Stimulated activated CD8-positive, alpha-beta memory T cell treated with anti-CD3 and anti-CD28 coated beads, Interleukin-2, amount 100 ng/mL, for 48 hours (primary cell): ENCODE measurements around the gene OR6B1.
"Not testable (repeated sequence)": the region's sequence is repeated elsewhere in the genome, so short reads cannot be mapped to it uniquely, and the experiment has no call there.

Source experiments
- DNase-seq, 2 donors: peaks; one replicate each; pipeline ENCODE4 v3.0.0-alpha.2; 2020; ENCODE audit warnings: low read depth in 2 of 2

OR6B1 gene

DNA sequence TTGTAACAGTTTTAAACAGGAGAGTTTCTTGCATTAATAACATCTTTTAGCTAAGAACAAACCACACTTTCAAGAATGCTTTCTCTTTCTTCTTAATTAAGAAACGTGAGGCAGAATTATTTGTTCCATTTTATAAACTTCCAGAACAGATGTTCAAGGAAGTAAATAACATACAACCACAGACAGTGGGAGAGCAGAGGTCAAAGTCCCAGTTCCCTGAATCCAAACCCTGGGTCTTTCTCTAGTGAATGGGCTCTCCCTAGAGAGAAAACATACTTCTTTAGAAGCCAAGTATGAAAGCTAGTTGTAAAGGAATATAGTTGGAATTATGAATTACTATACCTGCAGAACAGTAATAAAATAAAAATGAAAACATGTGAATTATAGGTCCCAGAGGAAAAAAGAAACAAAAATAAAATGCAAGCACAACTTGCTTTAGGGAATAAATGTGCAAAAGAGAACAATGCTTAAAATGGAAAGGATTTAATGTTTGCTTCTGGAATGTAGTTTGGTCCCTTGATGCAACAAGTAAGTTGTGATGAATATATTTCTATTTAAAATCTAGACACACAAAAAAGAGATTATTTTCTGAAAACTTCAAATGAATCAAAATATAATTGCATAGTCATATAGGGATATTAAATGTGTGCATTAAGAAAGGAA, 6.0 kb downstream of the OR6B1 start:
- no peak for DNase-seq

DNA sequence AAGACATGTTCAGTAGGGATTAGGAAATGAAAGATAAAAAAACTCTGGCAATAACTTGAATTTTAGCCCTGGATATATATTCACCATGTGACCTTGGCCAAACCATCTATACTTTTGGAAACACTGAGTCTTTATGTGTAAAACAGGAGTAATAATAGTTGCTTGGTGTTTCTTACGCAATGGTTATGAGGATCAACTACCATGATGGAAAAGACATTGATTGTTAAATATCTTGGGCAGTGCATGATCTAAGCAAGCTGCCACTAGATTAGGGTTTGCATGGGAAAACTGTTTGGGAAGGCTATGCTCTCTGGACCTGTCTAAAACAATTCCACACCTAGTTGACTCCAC, 6.5 kb downstream of the OR6B1 start:
- DNase-seq, result no peak

DNA sequence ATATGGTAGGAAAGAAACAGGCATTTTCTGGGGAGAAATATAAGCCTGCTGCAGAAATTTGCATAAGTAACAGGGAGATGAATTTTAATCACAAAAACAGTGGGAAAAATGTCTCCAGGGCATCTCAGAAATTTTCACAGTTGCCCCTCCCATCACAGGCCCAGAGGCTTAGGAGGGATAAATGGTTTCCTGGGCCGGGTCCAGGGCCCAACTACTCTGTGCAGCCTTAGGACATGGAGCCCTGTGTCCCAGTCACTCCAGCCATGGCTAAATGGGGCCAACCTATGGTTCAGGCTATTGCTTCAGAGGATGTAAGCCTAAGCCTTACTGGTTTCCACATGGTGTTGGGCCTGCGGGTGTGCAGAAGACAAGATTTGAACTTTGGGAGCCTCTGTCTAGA, 9.2 kb downstream of the OR6B1 start:
- no peak for DNase-seq

DNA sequence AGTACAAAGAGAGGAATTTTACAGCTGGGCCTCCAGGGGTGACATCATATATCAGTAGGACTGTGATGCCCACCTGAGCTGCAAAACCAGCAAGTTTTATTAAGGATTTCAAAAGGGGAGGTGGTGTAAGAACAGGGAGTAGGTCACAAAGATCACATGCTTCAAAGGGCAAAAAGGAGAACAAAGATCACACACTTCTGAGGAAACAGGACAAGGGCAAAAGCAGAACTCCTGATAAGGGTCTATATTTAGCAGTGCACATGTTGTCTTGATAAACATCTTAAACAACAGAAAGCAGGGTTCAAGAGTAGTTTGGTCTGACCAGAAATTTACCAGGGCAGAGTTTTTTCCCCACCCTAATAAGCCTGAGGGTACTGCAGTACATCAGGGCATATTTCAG, 9.9 kb downstream of the OR6B1 start:
- DNase-seq, result not testable (repeated sequence)

DNA sequence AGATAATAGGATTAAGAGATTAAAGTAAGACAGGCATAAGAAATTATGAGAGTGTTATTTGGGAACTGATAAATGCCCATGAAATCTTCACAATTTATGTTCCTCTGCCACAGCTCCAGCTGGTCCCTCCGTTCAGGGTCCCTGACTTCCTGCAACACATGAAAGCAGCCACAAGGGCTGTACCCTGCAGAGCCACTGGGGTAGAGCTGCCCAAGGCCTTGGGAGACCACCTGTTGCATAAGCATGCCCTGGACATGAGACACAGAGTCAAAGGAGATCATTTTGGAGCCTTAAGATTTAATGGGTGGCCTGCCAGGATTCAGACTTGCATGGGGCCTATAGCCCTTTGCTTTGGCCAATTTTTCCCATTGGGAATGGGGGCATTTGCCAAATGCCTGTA, 10.7 kb downstream of the OR6B1 start:
- DNase-seq, result not testable (repeated sequence)

DNA sequence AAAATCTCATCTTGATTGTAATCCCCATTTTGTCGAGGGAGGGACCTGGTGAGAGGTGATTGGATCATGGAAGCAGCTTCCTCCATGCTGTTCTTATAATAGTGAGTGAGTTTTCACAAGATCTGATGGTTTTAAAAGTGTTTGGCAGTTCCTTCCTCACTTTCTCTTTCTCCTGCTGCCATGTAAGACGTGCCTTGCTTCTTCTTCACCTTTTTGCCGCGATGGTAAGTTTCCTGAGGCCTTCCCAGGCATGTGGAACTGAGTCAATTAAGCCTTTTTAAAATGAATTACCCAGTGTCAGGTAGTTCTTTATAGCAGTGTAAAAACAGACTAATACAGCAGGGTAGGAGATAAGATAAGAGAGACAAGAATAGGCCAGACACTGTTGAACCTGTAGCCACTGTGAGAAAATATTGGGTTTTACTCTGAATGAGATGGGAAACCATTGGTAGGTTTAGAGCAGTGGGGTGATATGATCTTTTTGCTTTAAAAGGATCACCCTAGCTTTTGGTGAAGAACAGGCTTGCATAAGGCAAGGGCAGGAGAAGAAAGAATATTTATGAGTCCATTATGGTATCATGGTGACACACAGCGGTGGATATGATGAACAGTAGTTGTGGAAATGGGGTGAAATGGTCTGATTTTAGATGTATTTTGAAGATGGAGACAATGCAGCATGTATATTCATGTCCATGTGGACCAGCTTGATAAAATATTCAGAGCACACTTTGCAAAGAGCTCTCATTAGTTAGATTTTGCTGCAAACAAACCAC, 11.5 kb downstream of the OR6B1 start:
- DNase-seq, result no peak

DNA sequence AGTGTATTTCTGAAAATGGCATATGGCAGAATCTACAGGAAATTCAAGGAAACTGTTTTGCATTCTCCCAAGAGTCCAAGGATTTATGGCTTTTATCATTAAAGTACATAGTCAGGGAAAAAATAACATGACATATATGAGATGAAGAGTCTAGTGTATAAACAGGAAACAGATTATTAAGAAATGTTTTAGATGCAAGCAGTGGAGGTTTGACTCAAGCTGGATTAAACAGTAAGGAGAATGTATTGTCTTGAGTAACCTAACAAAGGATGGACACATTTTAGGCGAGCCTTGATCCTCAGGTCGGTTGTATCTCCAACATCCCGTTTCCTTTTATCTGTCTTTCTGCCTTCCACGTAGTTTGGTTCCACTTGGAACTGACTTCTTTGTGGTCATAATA, 17.9 kb downstream of the OR6B1 start:
- no peak for DNase-seq

DNA sequence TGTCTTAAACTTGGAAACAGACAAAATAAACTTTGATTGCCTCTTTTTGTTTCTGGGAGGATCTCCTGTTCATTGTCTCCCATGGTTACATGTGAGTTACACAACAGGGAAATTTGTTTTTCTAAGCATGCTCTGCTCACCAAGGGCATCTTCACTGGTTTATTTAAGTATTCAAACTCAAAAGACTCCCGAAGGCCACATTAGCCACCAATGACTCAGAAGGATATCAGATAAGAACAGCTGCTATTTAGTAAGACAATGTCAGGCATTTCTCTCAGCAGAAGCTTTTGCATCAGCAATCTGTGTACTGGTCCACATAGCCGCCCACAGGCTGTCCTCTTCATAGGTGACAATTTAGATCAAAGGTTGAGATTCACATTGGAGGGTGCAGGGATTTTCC, 19.3 kb downstream of the OR6B1 start:
- DNase-seq, result no peak

DNA sequence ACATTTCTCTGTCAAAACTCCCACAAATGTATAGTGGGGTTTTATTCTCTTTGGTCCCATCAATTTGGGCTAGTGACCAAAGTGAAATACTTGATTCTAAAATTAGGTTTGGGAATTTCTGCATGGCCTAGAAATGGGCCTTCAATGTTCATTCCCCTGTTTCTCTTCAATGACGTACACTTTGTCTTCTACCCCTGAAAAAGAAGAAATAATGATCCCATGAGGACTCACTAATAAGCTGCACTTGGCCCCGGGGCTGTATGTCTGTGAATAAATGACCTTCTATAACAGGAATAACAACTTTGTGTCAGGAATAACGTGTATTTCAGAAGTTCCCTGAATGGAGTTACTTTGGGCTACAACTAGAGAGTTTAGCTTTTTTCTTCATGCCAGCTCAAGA, 20.2 kb downstream of the OR6B1 start:
- no peak for DNase-seq

DNA sequence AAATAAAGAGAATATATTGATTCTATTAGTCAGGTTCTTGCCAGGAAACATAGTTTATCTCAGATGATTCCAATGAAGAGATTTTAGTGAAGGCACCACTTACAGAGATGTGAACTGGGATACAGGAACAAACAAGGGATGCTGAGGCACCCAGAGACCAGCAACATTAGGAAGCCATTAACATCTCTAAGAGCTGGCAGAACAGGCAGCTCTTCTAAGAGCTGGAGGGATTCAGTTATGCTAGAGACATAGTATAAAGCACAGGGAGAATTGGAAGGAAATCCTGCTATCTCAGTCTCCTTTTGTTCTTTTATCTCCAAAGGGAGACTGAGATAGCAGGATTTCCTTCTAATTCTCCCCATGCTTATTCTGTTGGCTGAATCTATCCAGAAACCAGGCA, 22.0 kb downstream of the OR6B1 start:
- DNase-seq, result no peak

DNA sequence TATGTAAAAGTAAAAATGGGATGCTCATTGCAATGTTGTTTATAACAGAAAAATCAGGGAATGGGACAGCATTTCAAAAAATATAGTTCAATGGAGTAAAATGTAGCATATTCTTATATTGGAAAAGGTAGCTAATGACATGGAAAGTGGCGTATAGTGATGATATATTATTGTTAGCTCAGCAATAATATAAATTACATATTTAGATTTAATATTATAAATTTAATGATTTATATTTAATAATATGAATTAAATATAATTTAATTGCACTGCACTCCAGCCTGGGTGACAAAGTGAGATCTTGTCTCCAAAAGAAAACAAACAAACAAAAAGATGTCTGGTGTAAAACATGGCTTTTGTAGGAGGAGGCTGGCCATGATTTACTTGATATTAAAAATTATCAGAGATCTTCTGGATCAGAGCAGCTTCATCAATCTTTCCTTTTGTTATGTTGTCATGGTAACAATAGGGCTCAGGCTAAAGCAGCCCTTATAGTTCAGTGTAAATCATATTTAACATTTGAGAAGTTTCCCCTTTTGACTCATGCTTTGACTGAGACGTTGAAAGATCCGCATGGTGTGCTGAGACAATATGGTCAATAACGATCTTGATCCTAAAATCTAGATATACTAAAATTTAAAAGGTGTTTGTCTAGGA, 23.2 kb downstream of the OR6B1 start:
- no peak for DNase-seq

DNA sequence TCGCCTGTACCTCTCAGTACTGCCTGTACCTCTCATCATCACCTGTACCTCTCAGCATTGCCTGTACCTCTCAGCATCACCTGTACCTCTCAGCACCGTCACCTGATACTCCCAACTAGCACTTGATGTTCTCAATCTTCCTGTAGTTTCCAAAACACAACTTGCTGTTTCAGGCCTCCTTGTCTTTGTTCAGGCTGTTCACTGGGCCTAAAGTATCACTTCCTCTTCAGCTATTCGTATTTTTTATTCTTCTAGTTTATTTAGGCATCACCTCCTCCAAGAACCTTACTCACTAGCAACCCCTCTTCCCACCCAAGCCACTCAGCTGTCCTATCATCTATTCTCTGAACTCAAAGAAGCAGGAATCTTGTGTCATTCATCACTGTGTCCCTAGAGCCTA, 24.1 kb downstream of the OR6B1 start:
- no peak for DNase-seq

DNA sequence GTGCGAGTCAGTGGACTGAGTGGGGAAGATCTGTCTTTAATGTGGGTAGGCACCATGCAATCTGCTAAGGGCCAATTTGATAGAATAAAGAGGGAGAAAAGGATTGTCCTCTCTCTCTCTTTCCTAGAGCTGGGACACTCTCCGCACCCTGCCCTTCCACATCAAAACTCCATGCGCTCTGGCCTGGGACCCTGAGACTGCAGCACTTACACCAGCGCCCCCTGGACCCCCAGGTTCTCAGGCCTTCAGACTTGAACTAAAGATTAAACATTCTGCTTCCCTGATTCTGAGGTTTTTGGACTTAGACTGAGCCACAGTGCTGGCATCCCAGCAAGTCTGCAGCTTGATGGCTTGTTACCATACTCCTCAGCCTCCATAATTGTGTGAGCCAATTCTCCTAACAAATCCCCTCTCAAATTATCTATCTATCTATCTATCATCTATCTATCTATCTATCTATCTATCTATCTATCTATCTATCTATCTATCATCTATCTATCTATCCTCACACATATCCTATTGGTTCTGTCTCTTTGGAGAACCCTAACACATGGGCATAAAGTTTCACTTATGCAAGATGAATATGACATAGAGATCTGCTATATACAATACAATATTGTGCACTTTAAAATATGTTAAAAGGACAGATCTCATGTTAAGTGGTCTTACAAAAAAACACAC, 26.2 kb downstream of the OR6B1 start:
- DNase-seq, result no peak

DNA sequence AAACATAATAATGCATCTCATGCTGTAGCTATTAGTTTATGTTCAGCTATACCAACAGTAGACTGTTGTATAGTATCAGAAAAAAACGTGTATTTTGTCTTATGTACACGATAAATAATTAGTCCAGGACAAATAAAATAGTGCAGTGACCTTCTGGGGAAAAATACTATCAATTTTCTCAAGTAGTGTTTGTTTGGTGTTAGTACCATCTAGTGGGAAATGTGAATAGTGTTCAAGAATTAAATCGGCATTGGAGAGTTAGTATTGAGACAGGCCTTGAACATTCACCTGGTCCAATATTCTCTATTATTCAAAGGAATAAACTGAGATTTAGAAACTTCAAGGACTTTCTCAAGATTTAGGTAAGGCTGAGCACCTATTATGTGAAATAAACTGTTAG, 26.9 kb downstream of the OR6B1 start:
- no peak for DNase-seq

DNA sequence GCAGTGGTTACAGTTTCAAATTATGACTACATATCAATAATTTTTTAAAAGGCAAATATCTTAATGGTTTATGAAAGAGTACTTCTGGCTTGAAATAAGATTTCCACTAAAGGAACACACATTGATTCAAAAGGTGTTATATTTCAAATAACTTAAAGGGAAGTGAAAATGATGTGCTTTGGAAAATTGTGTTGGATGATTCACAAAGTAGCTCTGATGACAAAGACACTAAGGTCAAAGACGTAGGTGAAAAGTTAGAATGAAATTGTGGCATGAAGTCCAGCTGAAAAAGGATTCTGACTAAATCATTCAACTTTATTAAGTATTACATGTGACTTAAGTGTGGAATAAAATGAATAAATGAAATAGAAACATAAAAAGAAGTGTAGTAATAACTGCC, 27.9 kb downstream of the OR6B1 start:
- no peak for DNase-seq

DNA sequence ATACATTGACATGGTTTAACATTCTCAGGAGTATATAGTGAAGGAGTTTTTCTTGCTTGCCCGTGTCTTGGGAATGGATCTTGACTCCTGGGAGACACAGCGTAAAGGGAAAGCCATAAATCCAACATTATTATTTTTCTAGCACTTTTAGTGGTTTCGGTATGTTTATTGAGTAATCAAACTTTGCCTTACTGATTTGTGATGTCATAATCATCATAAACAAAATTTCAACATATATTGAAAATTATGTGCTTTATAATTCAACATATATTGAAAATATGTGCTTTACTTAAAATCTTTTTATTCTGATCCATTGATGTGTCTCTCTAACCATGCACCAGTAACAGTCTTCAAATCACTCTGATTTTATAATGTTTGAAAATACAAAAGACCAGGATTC, 28.4 kb downstream of the OR6B1 start:
- DNase-seq, result no peak

DNA sequence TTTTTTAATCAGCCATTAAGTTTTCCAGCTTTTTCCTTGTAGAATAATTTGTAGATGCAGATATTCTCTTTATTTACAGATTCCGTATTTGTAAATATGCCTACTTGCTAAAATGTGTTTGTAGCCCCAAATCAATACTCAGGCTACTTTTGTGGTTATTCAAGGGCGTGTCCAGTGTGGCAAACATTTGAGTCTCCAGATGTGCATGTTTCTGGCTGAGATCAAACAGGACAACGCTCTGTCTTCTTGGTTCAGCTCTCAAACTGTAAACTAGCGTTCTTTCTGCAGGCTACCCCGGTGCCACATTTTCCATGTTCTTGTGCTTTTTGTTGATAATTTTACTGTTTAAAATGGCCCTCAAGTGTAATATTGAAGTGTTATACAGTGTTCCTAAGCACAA, 32.4 kb downstream of the OR6B1 start:
- DNase-seq, result no peak

DNA sequence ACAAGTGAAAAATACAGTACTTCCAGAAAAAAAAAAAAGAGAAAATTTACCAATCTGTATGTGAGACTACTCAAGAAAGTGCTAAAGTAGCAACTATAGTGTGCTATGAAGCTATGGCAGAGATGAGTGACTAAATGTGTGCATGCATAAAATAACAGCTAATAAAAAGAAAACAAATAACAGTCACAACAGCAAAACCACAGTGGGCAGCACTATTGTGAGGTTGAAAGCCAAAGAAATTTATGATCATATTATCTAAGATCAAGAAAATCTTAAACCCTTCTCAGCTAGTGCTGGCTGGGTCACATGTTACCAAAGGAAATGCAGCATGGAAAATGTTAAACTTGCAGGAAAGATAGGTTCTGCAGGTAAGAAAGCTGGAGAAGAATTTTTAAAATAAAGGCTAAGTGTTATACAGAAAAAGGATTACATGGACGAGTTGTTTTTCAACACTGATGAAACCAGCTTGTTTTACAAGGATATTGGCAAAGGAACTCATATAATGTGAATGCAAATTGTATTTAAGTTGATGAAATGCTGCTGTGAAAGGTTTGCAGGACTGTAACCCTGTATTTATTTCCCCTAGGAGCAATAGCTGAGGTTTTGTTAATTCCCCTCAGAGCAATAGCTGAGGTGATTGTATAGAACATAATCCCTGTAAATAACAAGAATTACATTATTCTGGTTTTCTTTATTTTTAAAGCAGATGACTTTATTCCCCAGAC, 33.0 kb downstream of the OR6B1 start:
- DNase-seq, result no peak

DNA sequence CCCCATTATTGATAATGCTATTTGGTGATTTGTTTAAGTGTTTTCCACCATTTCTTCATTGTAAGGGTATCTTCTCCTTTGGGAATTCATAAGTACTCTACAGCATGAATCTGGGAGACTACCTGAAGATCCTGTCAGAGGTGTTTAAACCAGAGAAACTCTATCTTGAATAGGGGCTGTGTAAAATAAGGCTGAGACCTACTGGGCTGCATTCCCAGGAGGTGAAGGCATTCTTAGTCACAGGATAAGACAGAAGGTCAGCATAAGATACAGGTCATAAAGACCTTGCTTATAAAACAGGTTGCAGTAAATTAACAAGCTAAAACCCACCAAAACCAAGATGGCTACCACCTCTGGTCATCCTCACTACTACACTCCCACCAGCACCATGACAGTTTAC, 35.3 kb downstream of the OR6B1 start:
- DNase-seq, result no peak

DNA sequence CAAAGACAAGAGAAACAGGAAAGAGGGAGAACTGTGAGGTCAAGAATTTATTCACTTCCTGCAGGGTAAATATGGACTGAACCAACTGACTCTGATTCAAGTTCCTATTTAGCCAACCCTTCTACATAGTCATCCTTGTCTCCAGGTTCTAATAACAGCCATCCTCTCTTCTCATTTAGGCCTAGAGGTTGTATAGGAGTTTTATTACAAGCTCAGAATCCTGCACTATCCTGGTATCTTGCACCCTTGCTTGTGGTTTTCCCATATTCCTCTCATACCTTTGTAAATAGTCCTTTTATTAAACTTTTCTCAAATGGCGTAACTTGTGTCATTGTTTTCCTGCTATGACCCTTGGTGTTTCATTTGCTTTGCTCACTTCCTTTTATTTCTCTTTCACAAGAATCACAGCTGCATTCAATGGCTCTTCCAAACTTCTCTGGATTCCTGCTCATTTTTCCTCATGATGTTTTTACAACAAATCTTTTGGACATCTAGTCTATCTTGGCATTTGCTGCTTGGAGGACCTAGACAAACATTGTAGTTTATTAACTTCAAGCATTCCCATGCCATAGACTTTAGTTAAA, 36.3 kb downstream of the OR6B1 start:
- no peak for DNase-seq

DNA sequence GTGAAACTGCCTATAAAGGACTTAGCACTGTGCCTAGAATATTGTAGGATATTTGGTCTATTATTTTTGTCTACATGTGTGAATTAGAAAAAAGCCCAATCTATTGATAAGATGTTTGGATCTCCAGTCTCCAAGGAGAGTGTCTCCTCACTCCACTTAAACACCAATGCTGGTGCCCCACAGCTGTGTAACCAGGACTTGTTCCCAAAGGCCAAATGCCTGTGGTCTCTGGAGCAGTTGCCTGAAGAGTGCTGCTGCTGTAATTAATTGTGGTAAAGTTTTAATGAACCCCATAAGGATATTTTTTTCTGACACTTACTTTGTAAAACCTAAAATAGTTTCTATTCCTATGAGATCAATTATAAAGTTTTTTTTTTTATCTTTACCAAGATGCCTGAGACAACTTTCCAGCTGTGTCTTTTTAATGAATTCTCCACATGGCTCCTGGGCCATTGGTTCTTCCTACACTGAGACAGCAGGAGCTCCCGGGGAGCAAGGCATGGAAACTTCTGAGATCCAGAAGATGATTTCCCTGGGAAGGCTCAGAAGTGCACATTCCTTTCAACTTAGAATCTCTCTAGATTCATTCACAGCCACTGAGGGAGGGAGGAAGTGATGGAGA, 37.4 kb downstream of the OR6B1 start:
- no peak for DNase-seq
